Measurements from ENCODE around the gene HAUS7. TPM values are rescaled to one million over a fixed set of nuclear protein-coding genes. Genes with fewer than 3 reads are reported as not detected.

HAUS7 gene
- total RNA-seq, 1 experiment from 2014 or later = 28.9 TPM

GRCh38 chrX:153458476-153458875 lies 11.9 kb downstream of the HAUS7 start:
- no peak for ATAC-seq
- no peak for DNase-seq (ENCODE audit: low read depth, low spot score)
- ChIA-PET POLR2A (no interaction called here), RAD21 (ENCODE audit: low non-redundant PET in 1 of 2, low total read pairs in 2 of 2, uncharacterized antibody in 2 of 2, unreplicated experiment in 2 of 2) (no interaction called here), CTCF (no interaction called here)
- Histone ChIP-seq H3K36me3 (ENCODE audit: control insufficient read depth in 1 of 2, insufficient read depth in 2 of 2, low read length in 2 of 2) (0 out of 4 replicates have a peak, but pooled peaks cover 0 to 3% of the 10 kb centered on the region in 2 experiments), H3K27me3 (ENCODE audit: insufficient read depth, low read length) (no peaks in the 10 kb centered on the region), H3K9me3 (ENCODE audit: control insufficient read depth in 1 of 2, insufficient read depth in 1 of 2, low read depth in 1 of 2, low read length in 2 of 2) (no peaks in the 10 kb centered on the region), H4K20me1 (ENCODE audit: insufficient read depth) (no peaks in the 10 kb centered on the region), H3K27ac (ENCODE audit: low read depth, low read length) (no peak overlapping the region), H3K9ac (ENCODE audit: low read length) (no peak overlapping the region), H3K4me1 (ENCODE audit: control insufficient read depth in 1 of 2, insufficient read depth in 2 of 2, low read length in 2 of 2) (no peaks in the 10 kb centered on the region), H2AFZ (ENCODE audit: low read depth, low read length, poor library complexity, severe bottlenecking) (no peak overlapping the region), H3K4me3 (replicated peaks in 1 of 2; ENCODE audit: low read depth in 1 of 2, low read length in 2 of 2) (no peak overlapping the region), H3K4me2 (ENCODE audit: low read length) (no peak overlapping the region), H3K79me2 (ENCODE audit: insufficient read depth, low read length) (no peaks in the 10 kb centered on the region), H3K9me2 (ENCODE audit: insufficient read depth) (no peaks in the 10 kb centered on the region)
- intact Hi-C loops (cut with micrococcal nuclease) = no loop called here
- BruUV-seq (replicated peaks) = no TSS peak
- TF ChIP-seq CEBPB (IDR thresholded peaks at IDR 0.05; ENCODE audit: low read depth) (no peak), ZBTB33 (IDR thresholded peaks at IDR 0.05; ENCODE audit: extremely low read depth, insufficient replicate concordance, low read length) (no peak), JUND (IDR thresholded peaks at IDR 0.05) (no peak), FOSL1 (IDR thresholded peaks at IDR 0.05; ENCODE audit: low read depth) (no peak), TCF7L2 (IDR thresholded peaks at IDR 0.05; ENCODE audit: borderline replicate concordance, extremely low read depth, insufficient read depth, insufficient read length) (no peak), CBX3 (IDR thresholded peaks at IDR 0.05; ENCODE audit: low read depth) (no peak), RAD21 (IDR thresholded peaks at IDR 0.05; ENCODE audit: low read depth) (no peak), CTCF (IDR thresholded peaks at IDR 0.05 in 2 of 3, conservative IDR thresholded peaks at IDR 0.05 in 1 of 3; ENCODE audit: borderline replicate concordance in 1 of 3, insufficient read depth in 1 of 3, low read depth in 2 of 3, low read length in 2 of 3) (no peak), EGR1 (IDR thresholded peaks at IDR 0.05; ENCODE audit: low read depth) (no peak), EZH2 (IDR thresholded peaks at IDR 0.05) (no peak), SRF (IDR thresholded peaks at IDR 0.05; ENCODE audit: low read depth) (no peak)

All from HCT116 (cell line).